DMS53 treated with DMSO at 0.1 percent for 48 hours (cell line): Measurements from ENCODE around the gene NEMP1.
"Not testable (repeated sequence)": the region's sequence is repeated elsewhere in the genome, so short reads cannot be mapped to it uniquely, and the experiment has no call there.

ENCODE experiments used
- DNase-seq: peaks from one replicate; lab custom pipeline; 2025; ENCODE audit not compliant: unreplicated experiment; lab: John Stamatoyannopoulos, UW

Gene NEMP1

DNA sequence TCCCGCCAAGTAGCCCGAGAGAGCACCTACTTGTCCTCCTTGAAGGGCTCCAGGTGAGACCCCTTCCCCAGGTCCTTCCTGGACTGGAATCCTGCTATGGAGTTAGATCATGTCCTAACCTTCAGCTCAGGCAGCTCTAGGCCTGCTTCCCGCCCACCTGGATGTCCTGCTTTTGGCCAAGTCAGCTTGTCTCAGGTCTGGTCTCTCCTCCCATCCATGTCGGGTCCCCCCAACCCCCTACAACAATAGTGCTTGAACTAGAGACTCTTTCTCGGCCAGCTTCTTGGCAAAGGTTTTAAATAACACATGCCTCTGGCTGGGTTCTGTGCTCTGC, 13.9 kb upstream of the NEMP1 start:
- DNase-seq, result no peak

DNA sequence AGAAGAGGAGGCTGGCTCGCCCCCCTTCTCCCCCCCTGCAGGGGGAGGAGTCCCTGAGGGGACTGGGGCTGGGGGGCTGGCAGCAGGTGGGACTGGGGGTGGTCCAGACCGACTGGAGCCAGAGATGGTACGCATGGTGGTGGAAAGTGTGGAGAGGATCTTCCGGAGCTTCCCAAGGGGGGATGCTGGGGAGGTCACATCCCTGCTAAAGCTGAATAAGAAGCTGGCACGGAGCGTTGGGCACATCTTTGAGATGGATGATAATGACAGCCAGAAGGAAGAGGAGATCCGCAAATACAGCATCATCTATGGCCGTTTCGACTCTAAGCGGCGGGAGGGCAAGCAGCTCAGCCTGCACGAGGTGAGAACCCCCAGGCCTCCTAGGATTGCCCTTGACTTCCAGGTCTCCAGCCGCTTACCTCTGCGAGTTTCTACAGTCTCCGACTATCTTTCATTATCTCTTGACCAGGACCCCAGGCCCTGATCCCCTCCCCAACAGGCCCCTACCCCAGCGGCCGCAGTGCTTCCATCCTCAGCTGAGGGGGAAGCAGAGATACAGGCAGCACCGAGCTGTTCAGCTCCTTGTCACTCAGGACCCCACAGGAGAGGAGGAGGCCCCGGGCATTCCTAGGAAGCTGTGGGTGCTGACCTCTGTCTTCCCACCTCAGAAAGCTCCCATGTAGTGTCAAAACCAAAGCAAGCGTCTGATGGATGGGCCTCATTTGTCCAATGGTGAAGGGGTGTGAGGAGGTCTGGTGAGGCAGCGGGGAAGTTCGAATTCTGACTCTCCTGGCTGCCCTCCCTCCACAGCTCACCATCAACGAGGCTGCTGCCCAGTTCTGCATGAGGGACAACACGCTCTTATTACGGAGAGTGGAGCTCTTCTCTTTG, 13.3 kb upstream of the NEMP1 start:
- DNase-seq, result no peak

DNA sequence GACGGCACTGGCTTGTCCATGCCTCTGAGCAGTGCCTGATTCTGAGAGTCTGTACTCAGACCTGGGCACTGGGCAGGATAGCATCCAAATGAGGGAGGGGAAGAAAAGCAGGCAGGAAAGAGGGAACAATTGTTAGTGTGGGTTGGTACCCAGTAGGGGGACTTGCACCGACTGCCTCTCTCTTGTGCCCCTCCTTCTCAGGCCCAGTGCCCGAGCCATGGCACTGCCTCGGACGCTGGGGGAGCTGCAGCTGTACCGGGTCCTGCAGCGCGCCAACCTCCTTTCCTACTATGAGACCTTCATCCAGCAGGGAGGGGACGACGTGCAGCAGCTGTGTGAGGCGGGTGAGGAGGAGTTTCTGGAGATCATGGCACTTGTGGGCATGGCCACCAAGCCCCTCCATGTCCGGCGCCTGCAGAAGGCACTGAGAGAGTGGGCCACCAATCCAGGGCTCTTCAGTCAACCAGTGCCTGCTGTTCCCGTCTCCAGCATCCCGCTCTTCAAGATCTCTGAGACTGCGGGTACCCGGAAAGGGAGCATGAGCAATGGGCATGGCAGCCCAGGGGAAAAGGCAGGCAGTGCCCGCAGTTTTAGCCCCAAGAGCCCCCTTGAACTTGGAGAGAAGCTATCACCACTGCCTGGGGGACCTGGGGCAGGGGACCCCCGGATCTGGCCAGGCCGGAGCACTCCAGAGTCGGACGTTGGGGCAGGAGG, 12.5 kb upstream of the NEMP1 start:
- no peak for DNase-seq

DNA sequence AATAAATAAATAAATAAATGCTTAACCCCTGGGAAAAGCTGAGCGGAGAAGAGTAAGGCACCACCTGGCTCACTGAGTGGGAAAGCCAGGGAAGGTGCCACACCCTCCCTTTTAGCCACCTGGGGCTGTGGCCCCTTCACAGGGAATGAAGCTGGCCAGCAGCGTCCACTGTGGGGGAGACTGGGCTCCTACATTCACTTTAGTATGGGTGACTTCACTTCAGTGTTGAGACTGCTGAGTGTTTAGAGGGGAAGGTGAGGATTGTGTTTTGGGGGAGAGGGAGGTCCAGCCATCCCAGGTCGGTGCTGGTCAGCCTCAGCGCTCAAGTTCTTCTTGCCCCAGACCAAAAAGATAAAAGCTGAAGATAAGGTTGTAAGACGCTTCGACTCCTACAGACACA, 11.9 kb upstream of the NEMP1 start:
- no peak for DNase-seq

DNA sequence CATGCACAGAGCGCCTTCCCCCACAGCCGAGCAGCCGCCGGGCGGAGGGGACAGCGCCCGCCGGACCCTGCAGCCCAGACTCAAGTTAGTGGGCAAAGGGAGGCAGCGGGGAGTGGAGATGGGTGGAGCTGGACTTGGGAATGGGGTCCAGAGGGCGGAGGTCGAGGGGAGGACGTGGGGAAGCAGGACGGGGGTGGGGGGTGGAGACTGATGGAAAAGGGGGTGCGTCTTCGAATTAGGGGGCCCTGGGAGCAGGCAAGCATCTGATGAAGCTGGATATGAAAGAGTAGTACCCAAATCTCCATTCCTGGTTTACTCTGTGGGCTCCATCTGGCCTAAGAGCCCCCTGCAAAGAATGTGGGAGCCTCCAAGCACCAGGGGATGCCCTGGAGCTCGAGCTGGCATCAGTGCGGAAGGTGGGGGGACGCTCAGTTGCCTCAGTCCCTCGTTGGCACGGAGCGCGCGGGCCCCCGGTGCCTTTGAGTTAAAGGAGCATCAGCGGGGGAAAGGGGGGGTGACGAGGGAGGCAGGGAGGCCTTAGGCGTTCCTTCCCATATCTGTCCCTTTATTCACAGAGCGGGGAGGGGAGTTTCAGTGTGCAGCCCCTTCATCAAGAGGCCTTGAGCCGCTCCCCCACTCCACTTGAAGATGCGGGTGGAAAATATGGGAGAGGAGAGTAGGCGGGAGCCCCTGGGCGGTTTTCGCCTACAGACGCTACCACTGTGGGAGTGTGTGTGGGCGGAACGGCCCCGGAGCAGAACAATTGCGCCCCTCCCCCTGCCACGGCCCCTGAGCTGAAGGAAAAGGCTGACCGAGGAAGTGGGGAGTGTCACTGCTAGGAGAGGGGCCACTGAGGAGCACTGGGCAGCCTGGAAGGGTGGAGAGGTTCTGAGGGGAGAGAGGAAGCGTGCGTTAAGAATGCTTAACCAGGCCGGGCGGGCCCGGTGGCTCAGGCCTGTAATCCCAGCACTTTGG, 11.0 kb upstream of the NEMP1 start:
- DNase-seq, result no peak

DNA sequence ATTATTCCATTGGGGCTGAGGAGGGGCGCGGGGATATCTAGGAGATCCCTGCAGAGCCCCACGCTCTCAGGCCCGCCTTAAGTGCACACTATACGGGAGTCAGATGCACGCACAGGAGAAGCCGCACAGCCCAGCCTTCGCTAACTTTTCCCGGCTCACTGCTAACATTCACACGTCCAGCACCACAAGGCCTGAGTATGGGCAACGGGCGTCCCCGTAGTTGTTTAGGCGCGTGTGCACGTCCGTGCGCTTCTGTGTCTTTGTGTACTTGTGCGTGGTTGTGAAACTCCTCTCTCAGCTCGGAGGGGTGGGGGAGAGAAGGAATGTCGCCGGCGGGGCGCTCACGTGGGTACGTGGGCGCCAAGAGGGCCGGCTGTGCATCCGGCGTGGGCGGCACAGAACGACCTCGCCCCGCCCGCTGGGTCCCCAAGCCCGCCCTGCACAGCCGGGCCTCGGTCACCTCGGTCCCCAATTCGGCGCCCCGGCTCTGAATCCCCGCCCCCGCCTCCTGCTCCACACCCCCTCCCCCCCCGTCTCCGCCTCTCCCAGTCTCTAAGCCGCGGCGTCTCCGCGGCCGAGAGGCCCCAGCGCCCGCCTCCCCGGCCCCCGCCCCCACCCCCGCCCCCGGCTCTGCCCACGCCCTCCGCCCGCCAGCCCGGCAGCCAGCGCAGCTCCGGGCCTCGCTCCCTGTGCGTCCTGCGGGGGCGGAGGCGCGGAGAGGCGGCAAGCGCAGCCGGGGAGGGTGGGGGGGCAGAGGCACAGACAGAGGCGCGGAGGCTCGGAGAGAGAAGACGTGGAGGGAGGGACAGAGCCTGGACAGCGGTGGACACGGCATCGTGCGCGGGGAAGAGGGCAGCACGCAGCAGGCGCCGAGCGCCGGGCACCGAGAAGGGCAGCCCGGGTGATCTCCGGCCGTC, 10.0 kb upstream of the NEMP1 start, which contains the start of gene NAB2:
Gene NAB2, plus strand, starts transcription at position 761 of the 917 bp plus-strand sequence. CDS start 158 bp downstream, outside the sequence.
- DNase-seq, result peak; percentile 91

DNA sequence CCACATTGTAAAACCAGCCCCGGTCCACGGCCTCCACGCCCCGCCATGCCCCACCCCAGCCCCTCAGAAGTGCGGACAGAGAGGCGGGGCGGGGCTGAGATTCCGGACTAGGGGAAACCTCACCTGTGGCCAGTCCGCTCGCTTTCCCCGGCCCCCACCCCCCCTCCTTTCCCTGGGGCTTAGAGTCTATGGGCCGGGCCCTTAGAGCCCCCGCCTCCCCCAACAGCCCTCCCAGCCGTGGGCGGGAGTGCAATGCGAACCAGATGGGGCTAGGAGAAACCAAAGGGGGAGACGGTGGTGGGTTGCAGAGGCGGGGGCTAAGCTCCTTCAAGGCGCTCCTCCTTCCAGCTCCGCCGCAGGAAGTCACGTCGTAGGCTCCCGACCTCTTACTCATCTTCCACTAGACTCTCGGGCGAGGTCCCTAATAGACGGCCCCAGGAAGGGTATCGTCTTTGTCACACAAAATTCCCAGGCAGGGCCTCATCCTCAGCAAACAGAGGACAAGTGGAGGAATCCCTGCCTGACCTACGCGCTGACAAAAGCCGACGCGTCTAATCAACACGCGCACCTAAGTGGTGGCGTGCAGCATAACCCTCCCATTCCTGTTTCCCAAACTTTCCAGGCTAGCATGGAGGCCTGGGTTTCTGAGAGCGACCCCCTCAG, 9.2 kb upstream of the NEMP1 start:
- DNase-seq, result peak; percentile 57

DNA sequence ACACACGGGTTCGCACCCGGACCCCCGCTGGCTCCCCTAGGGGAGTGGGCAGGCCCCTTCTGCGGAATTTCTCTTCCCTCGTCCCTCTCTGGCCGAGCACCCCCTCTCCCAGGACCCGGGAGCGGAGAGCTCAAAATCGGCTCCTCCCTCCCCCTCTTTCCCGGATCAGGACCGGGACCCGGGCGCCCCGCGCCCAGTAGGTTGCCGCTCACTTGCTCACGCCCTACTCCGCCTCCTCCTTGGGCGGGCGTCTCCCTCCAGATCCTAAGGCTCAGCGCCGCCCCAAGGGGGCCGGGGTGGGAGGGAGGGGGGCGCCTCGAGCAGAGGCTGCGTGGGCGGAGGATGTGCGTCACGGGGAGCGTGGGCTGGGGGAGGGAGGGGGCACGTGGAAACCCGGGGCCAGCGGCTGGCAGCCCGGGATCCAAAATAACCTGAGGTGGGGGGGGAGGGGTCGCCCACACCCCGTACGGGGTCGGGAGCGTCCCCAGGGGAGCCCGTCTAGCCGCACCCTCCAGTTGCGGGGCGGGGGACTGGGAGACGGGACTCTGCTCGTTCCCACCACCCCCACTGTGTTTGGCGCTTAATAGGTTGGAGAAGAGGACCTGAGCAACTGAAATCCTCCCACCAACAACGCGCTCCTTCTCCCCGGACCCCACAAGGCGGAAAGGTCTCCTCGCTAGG, 8.6 kb upstream of the NEMP1 start:
- no peak for DNase-seq

DNA sequence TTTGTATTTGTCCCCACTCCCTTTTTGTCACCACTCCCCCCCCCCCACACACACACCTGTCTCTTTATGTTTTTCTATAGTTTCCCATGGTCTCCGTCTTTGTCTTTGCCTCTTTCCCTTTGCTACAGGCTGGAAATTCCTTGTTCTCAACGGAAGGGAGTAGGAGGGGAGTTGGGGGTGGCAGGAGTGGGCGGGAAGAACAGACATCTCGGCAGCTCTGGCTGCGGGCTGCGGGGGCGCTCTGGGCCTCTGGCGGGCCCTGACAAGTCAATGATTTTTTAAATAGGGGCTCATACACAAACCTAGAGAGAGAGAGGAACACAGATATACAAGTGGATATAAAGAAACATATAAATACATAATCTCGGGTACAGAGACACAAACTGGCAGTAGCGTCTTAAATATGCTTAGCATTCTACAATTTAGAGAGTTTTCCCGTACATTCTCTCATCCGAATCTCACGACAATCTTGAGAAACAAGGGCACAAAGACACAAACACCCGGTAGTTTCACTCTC, 8.0 kb upstream of the NEMP1 start:
- DNase-seq, result no peak

DNA sequence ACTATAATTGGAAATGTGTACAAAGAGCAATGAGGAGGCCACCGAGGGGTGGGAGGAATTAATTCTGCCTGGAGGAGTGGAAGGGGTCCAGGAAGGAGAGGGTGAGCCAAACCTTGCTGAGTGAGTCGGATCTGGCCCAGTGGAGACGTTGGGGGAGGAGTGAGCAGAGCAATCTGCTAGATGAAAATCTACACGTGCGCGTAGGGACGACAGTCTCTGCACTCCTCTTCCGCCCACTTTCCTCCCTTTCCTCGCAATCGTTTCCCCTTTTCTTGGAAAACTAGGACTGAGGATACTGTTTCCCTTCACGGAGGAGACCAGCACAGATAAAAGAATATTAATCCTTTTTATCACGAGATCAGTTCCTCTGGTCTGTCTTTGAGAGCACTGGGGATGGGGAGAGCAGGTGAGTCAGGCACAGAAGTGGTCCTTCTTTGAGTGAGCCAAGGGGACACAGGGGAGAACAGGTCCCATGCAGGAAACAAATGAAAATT, 7.5 kb upstream of the NEMP1 start:
- no peak for DNase-seq

DNA sequence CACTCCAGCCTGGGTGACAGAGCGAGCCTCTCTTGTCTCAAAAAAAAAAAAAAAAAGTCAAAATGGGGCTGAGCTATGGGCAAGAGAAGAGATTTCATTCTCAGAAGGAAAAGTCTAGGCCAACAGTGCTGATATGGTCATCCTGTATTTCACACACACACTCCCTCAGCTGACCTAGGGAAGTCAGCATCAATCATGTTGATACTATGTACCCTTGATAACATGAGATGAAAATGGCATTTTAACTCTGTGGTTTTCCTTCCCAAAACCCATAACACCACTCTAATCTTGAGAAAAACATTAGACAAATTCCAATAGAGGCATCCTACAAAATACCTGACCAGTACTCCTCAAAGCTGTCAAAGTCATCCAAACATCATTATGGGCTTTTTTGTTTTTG, 2.3 kb upstream of the NEMP1 start:
- DNase-seq, result no peak

DNA sequence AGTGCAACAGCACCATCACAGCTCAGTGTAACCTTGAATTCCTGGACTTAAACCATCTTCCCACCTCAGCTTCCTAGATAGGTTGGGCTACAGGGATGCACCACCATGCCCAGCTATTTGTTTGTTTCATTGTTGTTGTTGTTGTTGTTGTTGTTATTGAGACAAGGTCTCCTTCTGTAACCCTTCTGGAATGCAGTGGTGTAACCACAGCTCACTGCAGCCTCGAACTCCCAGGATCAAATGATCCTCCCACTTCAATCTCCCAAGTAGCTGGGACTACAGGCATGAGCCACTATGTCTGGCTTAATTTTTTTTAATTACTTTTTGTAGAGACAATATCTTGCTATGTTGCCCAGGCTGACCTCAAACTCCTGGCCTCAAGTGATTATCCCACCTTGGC, 1.2 kb upstream of the NEMP1 start:
- DNase-seq, result no peak

DNA sequence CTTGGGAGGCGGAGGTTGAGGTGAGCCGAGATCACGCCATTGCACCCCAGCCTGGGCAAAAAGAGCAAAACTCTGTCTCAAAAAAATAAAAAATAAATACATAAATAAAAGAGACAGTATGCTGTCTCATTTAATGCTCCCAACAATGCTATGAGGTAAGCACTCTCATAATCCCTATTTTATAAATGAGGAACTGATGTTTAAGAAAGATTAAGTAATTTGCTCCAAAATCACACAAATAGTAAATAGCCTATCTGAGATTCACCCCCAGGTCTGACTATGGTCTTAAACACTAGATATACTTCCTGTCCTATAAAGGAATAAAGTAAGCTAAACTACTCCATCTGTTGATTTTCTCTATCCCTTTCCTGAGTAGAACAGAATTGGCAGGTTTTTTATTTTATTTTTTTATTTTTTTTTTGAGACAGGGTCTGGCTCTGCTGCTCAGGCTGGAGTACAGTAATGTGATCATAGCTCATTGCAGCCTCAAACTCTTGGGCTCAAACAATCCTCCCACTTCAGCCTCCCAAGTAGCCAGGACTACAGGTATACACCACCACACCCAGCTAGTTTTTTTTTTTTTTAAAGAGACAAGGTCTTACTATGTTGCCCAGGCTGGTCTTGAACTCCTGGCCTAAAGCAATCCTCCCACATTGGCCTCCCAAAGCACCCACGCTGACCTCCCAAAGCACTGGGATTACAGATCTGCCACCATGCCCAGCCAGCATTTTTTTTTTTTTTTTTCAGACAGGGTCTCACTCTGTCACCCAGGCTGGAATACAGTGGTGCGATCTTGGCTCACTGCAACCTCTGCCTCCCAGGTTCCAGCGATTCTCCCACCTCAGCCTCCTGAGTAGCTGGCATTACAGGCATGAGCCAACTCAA, 4.8 kb downstream of the NEMP1 start:
- DNase-seq, result not testable (repeated sequence)

DNA sequence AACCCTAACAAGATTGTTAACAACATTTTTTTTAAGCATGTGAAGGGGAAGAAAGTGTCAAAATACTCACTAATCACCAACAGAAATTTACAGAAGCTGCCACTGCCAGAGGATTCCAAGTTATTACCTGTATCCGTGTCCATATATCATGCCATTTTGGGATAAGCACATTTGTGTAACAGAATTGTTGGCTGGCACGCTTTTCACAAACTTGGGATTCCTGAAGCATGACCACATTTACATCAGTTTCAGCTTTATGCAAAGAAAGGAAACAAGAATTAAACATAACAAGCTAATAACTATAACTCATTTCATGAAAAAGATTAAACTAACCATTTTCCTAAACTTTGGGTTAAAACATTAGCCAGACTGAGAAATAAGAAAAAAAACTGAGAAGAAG, 5.9 kb downstream of the NEMP1 start:
- no peak for DNase-seq

DNA sequence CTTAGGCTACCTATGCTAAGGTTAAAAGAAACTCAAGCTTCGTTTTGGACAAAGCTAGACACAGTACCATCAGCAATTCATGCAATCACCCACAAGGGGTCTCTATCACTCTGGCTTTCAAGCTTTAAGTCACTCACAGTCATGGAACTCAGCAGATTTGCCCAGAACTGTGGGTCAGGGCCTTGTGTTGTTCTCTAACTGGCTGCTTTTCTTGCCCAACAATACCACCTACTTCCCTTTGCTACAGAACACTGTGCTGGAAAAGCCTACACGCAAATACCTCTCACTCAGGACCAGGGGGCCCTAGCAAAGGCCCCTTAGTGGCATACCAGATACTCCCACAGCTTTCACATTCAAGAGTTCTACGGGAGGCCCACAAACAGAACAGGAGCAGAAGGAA, 9.1 kb downstream of the NEMP1 start:
- peak; percentile 72 for DNase-seq

DNA sequence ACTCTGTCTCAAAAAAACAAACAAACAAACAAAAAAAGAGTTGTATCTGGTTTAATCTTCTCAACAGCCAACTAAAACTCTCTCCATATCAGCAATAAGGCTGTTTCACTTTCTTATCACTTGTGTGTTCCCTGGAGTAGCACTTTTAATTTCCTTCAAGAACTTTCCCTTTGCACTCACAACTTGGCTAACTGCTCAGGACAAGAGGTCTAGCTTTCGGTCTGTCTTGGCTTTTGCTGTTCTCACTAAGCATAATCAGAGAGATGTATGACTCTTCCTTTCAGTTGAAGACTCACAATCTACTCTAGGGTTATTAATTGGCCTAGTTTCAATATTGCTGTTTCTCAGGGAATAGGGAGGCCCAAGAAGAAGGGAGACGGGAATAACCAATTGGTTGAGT, 12.3 kb downstream of the NEMP1 start:
- DNase-seq, result no peak

DNA sequence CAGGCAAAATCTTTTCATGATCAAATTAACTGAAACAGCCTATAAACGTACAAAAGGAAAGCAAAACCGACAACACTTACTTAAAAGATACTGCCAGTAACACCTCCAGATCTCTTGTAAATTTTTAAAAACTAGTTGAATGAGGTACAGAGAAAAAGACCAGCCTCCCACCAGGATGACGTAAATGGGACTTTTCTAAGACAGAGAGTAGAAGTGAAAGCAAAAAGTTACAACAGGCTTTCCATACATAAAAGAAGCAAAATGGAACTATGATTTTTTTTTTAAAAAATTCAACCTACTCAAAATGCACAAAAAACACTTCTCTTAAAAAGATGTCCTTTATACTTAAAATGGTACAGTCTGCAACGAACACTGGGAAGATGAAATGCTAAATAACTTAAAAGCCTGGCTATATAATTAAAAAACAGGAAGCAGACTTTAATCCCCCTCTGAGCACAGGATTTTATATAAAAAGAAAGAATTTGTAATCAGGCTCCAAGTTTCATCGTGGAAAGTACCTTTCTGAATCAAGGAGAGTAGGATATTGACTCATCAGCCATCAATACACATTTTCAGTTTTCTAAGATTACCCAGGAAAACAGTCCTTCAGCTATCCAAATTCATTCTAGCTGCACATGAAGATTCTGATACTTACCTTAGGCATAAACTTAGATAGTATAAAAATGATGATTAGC, 14.5 kb downstream of the NEMP1 start:
- no peak for DNase-seq
